TTC549 (cell line): Measurements from ENCODE around the gene EIF4ENIF1.
"Not testable (repeated sequence)": the region's sequence is repeated elsewhere in the genome, so short reads cannot be mapped to it uniquely, and the experiment has no call there.

Source experiments
- FAIRE-seq: peaks from 2 replicates; lab custom pipeline; 2012; peaks lifted over from hg19 to GRCh38; lab: Jason Lieb, UNC

EIF4ENIF1 gene

DNA sequence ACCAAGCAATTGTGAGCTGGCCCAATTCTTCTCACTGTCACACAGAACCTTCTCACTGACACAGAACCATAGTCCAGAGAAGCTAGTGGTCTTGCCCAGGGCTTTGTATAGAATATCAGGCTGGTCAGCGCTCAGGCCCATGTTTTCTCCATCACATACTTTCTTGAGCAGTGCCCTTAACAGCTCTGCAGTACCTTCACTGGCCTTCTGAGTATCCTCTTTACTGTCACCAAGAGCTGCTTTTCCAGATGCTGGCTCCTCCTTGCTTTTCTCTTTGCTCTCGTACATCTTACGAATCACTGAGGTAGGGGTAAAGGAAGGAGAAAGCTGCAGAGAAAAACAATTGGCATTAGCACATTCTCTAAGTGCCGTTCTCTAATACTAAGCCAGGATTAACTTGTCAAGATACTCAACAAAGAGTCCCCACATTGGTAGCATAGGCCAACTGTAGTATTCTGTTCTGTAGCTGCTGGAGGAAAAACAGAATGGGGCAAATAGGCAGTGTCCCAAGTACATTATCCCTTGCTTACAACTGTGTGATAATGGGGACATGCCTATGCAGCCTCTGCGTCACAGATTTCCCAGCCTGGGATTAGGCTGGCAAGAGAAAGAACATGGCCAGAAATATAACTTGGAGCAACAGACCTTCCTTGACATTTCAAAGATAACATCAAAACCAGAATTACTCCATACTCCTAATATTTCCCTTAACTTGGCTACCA, 46.7 kb downstream of the EIF4ENIF1 start:
- no peak for FAIRE-seq

DNA sequence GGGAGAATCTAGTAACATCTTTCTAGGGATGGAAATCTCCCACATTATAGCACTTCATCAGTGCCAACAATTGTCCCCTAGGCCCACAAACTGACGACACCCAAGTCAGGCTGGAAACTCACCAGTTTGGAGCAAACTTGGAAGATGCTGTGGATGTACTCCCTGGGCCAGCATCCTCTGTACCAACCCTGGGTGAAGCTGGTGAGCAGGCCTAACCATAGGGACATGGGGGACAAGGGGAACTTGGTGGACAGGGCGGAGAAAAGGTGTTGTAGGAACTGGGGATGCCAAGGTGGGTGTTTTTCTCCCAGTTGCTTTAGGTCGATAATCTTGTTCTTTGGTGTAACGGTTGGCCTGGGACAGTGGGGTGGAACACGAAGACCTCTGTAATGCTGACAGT, 48.0 kb downstream of the EIF4ENIF1 start:
- FAIRE-seq: no peak

DNA sequence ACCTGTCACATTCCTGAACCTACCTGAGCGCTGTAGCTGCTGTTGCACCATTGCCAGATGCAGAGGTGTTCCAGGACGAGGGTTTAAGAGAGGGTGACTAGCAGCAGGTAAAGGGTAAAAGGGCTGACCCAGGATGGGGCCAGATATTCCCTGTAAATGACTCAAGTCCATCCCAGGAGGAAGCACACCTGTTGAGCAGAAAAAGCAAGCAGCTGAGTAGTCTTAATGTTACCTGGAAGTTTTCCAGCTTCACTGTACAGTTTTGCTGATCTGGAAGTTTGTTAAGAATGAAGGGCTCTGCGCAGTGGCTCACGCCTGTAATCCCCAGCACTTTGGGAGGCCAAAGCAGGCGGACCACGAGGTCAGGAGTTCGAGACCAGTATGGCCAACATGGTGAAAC, 49.0 kb downstream of the EIF4ENIF1 start:
- no peak for FAIRE-seq

DNA sequence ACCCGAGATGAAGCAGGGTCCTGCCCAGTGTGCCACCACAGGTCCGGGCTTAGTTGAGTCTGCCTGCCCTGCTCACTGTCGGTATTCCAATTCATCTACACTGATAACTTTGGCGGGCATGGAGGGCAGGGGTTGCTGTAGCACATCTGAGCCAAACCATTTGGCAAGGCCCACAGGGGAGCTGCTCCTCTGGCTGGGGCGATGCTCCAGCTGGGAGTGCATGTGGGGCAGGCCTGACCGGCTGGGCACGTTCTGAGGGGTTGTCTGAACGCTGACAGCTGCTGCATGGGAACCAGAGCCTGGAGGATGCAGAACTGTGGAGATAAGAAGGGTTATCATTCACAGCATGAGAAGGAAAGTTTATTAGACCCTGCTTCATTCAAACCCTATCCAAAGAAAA, 49.8 kb downstream of the EIF4ENIF1 start:
- no peak for FAIRE-seq

DNA sequence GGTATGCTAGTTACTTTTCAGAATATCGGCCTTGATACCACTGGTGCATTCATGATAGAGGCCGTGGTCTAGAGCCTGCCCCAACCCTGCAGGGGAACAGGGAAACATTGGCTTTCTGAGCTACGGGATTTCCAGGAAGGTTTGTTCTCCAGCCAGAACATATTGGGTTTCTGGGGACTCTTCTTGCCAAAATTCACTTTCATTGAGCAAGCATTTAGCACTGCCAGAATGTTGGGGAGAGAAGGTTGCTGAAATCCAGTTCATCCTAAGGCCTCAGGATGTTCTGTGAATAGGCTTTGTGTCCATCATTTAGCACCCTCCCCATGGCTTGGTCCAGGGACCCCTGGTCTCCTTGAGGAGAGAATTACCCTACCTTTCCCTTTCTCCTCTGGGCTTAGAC, 53.5 kb downstream of the EIF4ENIF1 start:
- FAIRE-seq: no peak

DNA sequence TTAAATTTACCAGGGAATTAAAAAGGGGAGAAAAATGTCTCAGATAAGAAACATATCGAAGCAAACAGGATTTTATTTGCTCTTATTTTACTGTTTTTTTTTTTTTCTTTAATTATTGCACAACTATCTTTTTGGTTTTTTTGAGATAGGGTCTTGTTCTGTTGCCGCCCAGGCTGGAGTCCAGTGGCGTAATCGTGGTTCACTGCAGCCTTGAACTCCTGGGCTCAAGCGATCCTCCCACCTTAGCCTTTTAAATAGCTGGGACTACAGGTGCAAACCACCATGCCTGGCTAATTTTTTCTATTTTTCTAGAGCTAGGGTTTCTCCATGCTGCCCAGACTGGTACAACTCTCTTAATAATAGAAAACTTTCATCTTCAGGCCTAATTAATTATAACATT, 57.7 kb downstream of the EIF4ENIF1 start:
- FAIRE-seq: no peak

DNA sequence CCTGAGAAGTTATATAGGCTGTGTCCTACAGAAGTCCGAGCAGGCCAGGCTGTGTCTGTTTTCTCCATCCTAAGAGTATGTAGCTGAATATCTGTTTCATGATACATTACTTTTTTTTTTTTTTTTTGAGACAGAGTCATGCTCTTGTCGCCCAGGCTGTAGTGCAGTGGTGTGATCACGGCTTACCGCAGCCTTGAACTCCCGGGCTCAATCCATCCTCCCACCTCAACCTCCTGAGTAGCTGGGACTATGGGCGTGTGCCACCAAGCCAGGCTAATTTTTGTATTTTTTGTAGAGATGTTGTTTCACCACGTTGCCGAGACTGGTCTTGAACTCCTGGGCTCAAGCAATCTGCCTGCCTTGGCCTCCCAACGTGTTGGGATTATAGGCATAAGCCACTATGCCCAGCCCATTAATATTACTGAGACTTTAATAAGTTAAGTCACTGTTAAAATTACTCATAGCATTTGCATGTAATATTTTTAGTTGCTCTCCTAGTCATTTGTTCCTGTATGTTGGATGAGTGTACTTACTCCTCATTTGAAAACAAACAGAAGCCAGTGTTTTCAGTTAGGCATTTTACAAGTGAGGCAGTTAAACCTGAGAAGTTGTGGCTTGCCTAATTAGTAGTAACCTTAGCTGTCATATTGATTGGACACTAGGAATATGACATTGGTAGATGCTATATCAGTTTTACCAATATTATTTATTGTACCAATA, 64.2 kb downstream of the EIF4ENIF1 start:
- FAIRE-seq: no peak

DNA sequence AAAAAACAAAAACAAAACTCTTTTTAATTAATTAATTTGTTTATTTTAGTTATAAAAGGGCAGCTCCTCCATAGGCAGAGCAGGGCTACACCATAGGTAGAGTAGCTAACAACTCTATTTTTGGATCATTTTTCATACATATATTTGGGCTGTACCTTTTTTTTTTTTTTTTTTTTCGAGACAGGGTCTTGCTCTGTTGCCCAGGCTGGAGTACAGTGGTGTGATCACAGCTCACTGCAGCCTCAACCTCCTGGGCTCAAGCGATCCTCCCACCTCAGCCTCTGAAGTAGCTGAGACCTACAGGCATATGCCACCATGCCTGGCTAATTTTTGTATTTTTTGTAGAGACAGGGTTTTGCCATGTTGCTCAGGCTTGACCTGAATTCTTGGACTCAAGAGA, 87.3 kb downstream of the EIF4ENIF1 start:
- FAIRE-seq: not testable (repeated sequence)

DNA sequence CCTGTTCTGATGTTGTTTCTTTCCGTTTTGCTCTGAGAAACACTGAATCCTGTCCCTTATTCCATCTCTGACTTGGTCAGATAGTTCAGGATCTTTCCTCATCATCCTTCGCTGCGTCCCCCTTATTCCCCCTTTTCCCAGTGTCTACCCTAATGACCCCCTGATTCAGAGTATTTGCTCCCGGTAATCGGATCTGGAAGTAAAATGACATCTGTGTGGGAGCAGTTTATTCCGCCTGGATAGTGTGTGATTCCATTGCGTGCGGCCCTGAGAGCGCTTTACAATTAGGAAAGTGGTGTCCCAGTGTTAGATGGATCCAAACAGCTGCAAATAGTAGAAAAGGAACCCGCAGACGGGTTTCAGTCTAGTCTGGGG, 89.6 kb downstream of the EIF4ENIF1 start:
- no peak for FAIRE-seq

DNA sequence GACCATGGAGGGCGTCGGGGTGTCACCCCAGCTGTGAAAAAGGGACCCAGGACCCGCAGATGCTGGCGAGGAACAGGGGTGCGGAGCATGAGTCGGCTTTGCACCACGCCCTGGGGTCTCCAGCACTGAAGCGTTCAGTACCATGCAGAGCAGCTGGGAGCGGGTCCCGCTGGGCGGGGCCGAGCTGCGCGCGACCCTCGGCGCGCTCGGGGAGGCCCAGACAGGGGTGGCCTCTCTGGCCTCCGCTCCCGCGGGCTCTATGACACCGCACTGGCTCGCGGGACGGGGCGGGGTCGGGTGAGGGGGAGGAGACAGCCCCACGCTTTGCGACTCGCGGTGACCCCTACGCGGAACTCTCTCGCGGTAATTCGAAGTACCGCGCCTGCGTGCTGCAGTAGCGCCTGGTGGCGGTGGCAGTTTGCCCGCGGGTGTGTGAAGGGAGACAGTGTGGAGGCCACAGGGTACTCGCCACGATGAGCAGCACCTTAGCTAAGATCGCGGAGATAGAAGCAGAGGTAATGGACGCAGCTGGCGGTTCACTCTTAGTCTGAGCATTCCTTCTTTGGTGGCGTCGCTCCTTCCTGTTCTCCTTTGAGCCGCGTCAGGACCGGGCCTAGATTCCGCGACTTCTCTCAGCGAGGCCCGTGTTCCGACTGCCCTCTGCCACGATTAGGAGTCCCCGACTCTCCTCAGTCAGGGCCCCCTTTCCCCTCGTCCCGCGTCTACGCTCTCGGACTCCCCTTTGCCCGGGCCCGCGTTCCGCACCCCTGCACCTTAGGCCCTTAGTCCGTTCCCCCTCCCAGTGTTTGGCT, 90.2 kb downstream of the EIF4ENIF1 start, which contains the start of gene DRG1:
Gene DRG1 (plus strand): TSS at position 394 of the 812 bp plus-strand sequence. CDS start 80 bp downstream, at position 474.
- FAIRE-seq: no peak

DNA sequence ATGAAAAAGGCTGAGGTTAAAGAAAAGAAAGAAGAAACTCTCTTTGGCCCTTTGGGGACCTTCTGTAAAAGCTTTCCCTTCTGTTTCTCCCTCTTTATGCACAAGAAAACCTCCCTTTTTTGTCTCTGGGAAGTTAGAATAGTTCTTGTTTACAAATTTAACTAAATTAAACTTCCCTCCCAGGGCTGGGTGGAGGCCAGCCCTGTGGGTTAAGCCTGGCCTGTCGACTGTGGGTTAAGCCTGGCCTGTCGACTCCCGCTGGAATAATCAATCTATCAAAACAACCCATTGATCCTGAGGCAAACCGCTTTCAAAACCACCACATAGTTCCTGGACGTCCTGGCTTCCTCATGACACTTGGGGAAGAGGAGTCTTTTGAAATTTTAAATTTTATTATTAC, 91.4 kb downstream of the EIF4ENIF1 start:
- no peak for FAIRE-seq

DNA sequence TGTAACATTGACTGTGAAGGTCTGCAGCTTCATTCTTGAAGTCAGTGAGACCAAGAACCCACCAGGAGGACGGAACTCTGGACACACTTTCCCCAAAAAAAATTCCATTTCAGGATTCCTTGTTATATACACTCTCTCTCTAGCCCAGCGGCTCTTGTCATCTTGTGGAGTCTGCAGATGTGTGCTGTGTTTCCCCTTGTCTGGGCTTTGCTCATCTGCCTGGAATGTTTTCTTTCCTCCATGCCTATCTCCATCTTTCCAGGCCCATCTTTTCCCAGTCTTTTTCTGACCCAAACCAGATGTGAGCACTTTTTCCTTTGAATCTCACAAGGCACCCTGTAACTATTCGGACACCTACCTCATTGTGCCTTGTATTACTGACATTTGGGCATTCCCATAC, 95.3 kb downstream of the EIF4ENIF1 start:
- FAIRE-seq: no peak

DNA sequence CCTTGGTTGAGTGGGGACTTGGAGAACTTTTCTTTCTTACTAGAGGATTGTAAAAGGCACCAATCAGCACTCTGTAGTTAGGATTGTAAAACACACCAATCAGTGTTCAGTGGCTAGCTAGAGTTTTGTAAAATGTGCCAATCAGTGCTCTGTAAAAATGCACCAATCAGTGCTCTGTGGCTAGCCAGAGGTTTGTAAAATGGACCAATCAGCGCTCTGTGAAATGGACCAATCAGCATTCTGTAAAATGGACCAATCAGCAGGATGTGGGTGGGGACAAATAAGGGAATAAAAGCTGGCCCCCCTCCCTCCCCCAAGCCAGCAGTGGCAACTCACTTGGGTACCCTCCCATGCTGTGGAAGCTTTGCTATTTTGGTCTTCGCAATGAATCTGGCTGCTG, 95.7 kb downstream of the EIF4ENIF1 start:
- FAIRE-seq: no peak
